ENCODE data around the gene VASH1. TPM values are rescaled to one million over a fixed set of nuclear protein-coding genes. Genes with fewer than 3 reads are reported as not detected.

The VASH1 gene
- total RNA-seq, 6 experiments from 2014 or later, result 0.94 to 2.9 (median 1.5) TPM

DNA sequence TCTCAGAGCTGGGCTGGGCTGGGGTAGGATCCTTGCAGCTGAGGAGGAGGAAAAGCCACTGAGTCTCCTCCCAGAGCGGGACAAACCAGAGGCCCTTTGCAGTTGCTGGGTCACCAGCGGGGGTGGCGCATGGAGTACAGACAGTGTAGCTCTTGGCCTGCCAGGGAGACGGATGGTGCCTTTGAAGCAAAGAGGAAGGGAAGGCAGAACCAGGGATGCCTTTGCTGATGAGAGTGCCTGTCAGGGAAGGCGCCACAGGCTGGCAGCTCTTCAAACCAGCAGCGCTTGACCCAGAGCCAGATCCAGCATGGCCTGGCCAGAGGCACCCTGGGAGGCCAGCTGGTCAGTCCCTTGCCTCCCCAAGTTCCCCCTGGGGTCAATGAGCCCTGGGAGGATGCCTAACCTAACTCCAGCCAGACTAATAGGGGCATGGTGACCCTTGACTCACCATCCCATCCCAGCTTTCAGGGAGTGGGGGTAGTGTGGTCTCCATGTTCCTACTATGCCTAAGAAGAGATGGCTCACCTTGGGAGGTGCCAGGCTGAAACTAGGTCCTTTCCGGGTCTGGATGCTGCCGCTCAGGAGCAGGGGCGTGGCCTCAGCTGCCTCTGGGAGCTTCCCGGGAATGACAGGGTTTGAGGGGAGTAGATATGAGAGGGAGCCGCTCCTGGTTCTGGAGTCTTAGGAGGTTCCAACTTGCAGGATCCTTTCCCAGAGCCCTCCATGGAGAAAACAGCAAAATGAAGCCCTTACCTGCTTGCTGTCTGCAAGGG, 19.8 kb downstream of the VASH1 start:
- H3K4me1 Mint-ChIP-seq (ENCODE audit: low read depth), result 0 out of 2 replicates have a peak, but pooled peaks cover 8% of the 10 kb centered on the region
- H3K27me3 Mint-ChIP-seq (ENCODE audit: insufficient read depth), result peaks cover 2% of the 10 kb centered on the region; the same call in 1 of the 2 replicates
- H3K36me3 Mint-ChIP-seq (ENCODE audit: low read depth), result no peaks in the 10 kb centered on the region
- H3K27ac Mint-ChIP-seq, result no peak overlapping the region
- no peaks in the 10 kb centered on the region for H3K9me3 Mint-ChIP-seq
- H3K4me3 Mint-ChIP-seq, result no peak overlapping the region
- DNase-seq, result no peak
- TF ChIP-seq, protein P1, sequence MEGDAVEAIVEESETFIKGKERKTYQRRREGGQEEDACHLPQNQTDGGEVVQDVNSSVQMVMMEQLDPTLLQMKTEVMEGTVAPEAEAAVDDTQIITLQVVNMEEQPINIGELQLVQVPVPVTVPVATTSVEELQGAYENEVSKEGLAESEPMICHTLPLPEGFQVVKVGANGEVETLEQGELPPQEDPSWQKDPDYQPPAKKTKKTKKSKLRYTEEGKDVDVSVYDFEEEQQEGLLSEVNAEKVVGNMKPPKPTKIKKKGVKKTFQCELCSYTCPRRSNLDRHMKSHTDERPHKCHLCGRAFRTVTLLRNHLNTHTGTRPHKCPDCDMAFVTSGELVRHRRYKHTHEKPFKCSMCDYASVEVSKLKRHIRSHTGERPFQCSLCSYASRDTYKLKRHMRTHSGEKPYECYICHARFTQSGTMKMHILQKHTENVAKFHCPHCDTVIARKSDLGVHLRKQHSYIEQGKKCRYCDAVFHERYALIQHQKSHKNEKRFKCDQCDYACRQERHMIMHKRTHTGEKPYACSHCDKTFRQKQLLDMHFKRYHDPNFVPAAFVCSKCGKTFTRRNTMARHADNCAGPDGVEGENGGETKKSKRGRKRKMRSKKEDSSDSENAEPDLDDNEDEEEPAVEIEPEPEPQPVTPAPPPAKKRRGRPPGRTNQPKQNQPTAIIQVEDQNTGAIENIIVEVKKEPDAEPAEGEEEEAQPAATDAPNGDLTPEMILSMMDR (IDR thresholded peaks at IDR 0.05), result no peak

DNA sequence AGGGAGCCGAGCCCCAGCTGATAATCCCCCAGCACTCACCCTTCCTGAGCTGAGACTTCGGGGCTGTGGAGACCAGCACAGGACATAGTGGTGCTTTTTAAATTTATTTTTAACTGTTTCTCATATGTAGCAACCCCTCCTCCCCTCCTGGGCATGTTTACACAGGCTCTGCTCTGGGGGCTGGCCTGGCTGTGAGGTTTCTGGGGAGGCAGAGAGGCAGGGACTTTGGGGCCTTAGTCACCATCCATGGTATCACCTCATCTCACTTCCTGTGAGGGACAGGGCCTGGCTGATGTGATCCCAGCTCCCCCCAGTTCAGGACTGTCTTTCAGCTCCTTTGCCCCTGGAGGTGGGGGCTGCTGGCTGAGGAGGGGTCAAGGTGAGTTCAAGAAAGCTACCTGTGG, 20.4 kb downstream of the VASH1 start:
- no peaks in the 10 kb centered on the region for H3K36me3 Mint-ChIP-seq (ENCODE audit: low read depth)
- no peak for DNase-seq
- no peak overlapping the region for H3K4me3 Mint-ChIP-seq
- no peaks in the 10 kb centered on the region for H3K9me3 Mint-ChIP-seq
- H3K27ac Mint-ChIP-seq, result 0 out of 2 replicates have a peak overlapping the region, but pooled peaks have one; percentile 7
- H3K4me1 Mint-ChIP-seq (ENCODE audit: low read depth), result 0 out of 2 replicates have a peak, but pooled peaks cover 8% of the 10 kb centered on the region
- TF ChIP-seq, protein P1 (IDR thresholded peaks at IDR 0.05), result no peak
- H3K27me3 Mint-ChIP-seq (ENCODE audit: insufficient read depth), result no peaks in the 10 kb centered on the region; the same call in 1 of the 2 replicates

DNA sequence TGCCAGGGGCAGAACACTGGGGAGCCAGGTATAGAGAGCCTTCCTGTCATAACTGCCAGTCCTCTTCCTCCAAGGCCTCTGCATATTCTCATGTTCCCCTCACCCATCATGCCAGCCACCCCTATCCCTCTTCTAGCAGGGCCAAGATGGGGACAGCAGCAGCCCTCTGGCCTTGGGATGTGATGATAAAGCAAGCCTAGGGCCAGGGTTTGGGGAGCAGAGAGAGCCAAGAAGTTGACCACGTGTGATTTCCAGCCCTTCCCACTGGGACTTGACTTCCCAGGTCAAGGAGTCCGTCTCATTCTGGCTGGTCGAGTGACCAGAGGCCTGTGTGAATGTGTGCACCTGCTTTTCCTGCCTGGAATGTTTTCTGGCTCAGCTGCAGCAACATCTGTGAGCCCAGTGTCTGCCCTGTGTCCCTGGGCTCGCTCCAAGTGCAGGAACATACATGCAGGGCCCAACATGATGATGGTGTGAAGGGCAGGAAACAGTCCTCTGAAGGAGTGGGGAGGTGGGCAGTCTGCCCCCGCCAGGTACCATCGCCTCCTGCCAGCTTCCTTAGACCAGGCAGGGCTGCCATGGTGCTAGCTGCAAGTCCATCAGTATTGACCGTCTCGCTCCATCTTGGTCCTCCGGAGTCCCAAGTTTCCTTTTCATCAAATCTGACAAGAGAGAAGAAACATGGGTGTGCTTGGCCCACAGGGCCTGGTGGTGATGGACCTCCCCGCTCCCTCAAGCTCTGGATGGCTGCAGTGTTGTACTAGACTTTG, 21.0 kb downstream of the VASH1 start:
- no peaks in the 10 kb centered on the region for H3K9me3 Mint-ChIP-seq
- no peak for DNase-seq
- H3K36me3 Mint-ChIP-seq (ENCODE audit: low read depth), result no peaks in the 10 kb centered on the region
- no peak overlapping the region for H3K27ac Mint-ChIP-seq
- TF ChIP-seq, protein P1 (IDR thresholded peaks at IDR 0.05), result no peak
- no peaks in the 10 kb centered on the region; the same call in 1 of the 2 replicates for H3K27me3 Mint-ChIP-seq (ENCODE audit: insufficient read depth)
- H3K4me1 Mint-ChIP-seq (ENCODE audit: low read depth), result 0 out of 2 replicates have a peak, but pooled peaks cover 8% of the 10 kb centered on the region
- no peak overlapping the region for H3K4me3 Mint-ChIP-seq

DNA sequence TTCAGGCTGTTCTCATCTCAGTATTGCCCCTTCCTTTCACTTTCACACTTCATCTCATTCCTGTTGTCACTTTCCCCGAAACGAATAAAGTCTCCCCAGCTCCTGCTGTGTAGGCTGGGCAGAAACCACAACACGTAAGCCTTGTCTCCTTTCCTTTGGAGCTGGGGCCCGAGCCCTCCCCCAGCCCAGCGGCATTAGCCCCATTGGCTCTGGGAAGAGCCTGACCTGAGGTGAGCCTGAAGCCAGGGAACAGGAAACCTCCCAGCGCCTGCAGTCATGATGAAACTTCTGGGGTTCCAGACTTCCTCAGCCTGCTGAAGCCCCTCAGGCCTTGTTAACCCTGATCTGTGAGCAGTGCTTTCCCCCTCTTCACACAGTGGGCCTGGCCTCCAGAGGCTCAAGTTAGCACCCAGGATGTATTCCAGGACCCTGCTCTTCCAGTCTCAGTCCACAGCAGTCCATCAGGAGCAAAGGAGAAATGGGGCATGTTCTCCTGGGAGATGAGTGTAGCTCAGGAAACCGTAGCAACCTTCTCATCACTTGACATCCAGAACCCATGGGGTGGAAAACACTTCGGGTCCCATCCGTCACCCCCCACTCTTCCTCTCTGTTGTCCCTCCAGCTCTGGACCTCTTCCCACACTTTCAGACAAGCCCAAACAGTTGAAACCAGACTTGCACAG, 21.8 kb downstream of the VASH1 start:
- Mint-ChIP-seq H3K4me3 (no peak overlapping the region), H3K9me3 (no peaks in the 10 kb centered on the region), H3K36me3 (ENCODE audit: low read depth) (no peaks in the 10 kb centered on the region), H3K27ac (no peak overlapping the region), H3K4me1 (ENCODE audit: low read depth) (0 out of 2 replicates have a peak, but pooled peaks cover 8% of the 10 kb centered on the region), H3K27me3 (ENCODE audit: insufficient read depth) (no peaks in the 10 kb centered on the region; the same call in 1 of the 2 replicates)
- TF ChIP-seq, protein P1 (IDR thresholded peaks at IDR 0.05), result no peak
- DNase-seq, result no peak

DNA sequence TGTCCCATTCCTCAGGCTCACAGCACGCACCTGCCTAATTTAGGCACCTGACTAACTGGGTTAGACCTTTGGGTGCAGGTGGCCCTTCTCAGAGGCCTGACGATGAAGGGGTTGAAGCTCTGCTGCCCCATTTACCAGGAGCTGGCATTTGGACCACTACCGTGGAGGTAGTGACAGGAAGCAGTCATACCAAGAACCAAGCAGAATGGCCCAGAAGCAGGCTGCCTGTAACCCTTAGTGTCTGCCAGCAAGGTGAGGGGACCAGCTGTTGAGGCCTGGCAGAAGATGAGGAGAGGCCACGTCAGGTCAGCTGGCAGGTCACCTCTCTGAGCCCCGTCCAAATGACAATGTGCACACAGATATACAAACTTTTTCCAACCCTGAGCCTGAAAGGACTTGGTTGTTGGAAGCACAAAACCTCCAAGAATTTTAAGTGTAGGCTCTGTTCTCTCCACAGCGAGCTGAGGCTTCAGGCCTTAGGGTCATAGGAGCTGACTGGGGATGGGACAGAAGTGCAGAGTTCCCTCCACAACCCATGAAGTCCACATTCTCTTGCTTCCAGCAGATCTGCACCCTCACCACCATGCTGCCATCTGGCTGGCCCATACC, 23.1 kb downstream of the VASH1 start:
- DNase-seq, result no peak
- H3K36me3 Mint-ChIP-seq (ENCODE audit: low read depth), result no peaks in the 10 kb centered on the region

More for the DNA sequence above, 23.1 kb downstream of the VASH1 start:
- H3K27ac Mint-ChIP-seq, result no peak overlapping the region
- H3K4me1 Mint-ChIP-seq (ENCODE audit: low read depth), result 0 out of 2 replicates have a peak, but pooled peaks cover 8% of the 10 kb centered on the region
- no peak overlapping the region for H3K4me3 Mint-ChIP-seq
- H3K27me3 Mint-ChIP-seq (ENCODE audit: insufficient read depth), result no peaks in the 10 kb centered on the region; the same call in 1 of the 2 replicates
- TF ChIP-seq, protein P1 (IDR thresholded peaks at IDR 0.05), result no peak
- no peaks in the 10 kb centered on the region for H3K9me3 Mint-ChIP-seq

Measured in HFFc6 (cell line).